Vagina (tissue), 2 donors: ENCODE data around the gene SAMHD1.

ENCODE experiments used
- CTCF ChIP-seq, 3 experiments: fragments of 450-650 bp in 2 of 3; fragments of 200-600 bp in 1 of 3; sonication (generic) in 1 of 3; IDR thresholded peaks; one replicate each; pipeline ENCODE4 v1.5.1; 2017 to 2019; ENCODE audit warnings: antibody characterized with exemption in 3 of 3, mild to moderate bottlenecking in 2 of 3, moderate library complexity in 2 of 3
- POLR2A ChIP-seq, 2 donors: fragments of 450-650 bp; IDR thresholded peaks; one replicate each; pipeline ENCODE4 v1.6.1; 2017; ENCODE audit warnings: antibody characterized with exemption in 2 of 2, mild to moderate bottlenecking in 2 of 2, moderate library complexity in 2 of 2
- POLR2AphosphoS5 ChIP-seq, 2 donors: sonication (generic); formaldehyde crosslinking; IDR thresholded peaks; one replicate each; pipeline ENCODE4 v1.9.0; 2017; ENCODE audit warnings: antibody characterized with exemption in 2 of 2, mild to moderate bottlenecking in 2 of 2, low read depth in 1 of 2; ENCODE audit not compliant: insufficient read depth in 1 of 2

GRCh38 chr20:36969051-36969450 is 17.5 kb upstream of the SAMHD1 start:
- TF ChIP-seq CTCF (IDR thresholded peaks at IDR 0.05) = no peak
- TF ChIP-seq POLR2A (IDR thresholded peaks at IDR 0.05) = no peak
- TF ChIP-seq POLR2AphosphoS5 (IDR thresholded peaks at IDR 0.05; ENCODE audit: insufficient read depth in 1 of 2, low read depth in 1 of 2) = no peak
